Measurements from ENCODE around the gene LMX1B.
"Not testable (repeated sequence)": the region's sequence is repeated elsewhere in the genome, so short reads cannot be mapped to it uniquely, and the experiment has no call there.

Gene LMX1B

GRCh38 chr9:126722252-126722921, 108.7 kb downstream of the LMX1B start:
- DNase-seq, result peak; percentile 95

- peak; percentile 69 for DNase-seq
Observed at GRCh38 chr9:126722922-126723806, 109.4 kb downstream of the LMX1B start.

- no peak for DNase-seq
Observed at GRCh38 chr9:126723807-126724172, 110.1 kb downstream of the LMX1B start.

GRCh38 chr9:126724226-126724625, 110.5 kb downstream of the LMX1B start:
- no peak for DNase-seq

- not testable (repeated sequence) for DNase-seq
Observed at GRCh38 chr9:126725485-126725884, 111.8 kb downstream of the LMX1B start.

GRCh38 chr9:126728210-126728609, 114.5 kb downstream of the LMX1B start:
- DNase-seq, result not testable (repeated sequence)

GRCh38 chr9:126730592-126730991, 116.9 kb downstream of the LMX1B start:
- DNase-seq, result not testable (repeated sequence)

- DNase-seq, result no peak
Observed at GRCh38 chr9:126733005-126733404, 119.3 kb downstream of the LMX1B start.

GRCh38 chr9:126734877-126735276, 121.1 kb downstream of the LMX1B start:
- DNase-seq, result no peak

- DNase-seq, result no peak
Observed at GRCh38 chr9:126735482-126735881, 121.8 kb downstream of the LMX1B start.

GRCh38 chr9:126738553-126738952, 124.8 kb downstream of the LMX1B start:
- DNase-seq, result no peak

GRCh38 chr9:126743041-126743440, 129.3 kb downstream of the LMX1B start:
- DNase-seq, result no peak

GRCh38 chr9:126745574-126746411, 132.1 kb downstream of the LMX1B start:
- DNase-seq, result no peak

Measured in stimulated activated CD4-positive, alpha-beta T cell treated with anti-CD3 and anti-CD28 coated beads, Interleukin-12 subunit alpha, Interleukin-12 subunit beta, amount 100 ng/mL, for 4 hours (primary cell).